Measurements from ENCODE around the gene CHST14.

- no peak for TF ChIP-seq ZNF274 (IDR thresholded peaks at IDR 0.05; ENCODE audit: low read depth, low read length)
- no peak for TF ChIP-seq SUZ12 (IDR thresholded peaks at IDR 0.05; ENCODE audit: extremely low read depth, insufficient read depth, insufficient read length)
- no peak for TF ChIP-seq YY1 (IDR thresholded peaks at IDR 0.05; ENCODE audit: insufficient read depth, insufficient read length)
Measured at GRCh38 chr15:40466426-40467260, 4.1 kb upstream of the CHST14 start.
